Activated CD8-positive, alpha-beta memory T cell treated with anti-CD3 and anti-CD28 coated beads, Interleukin-2, amount 50 U/mL, for 4 hours (primary cell): ENCODE data around the gene SPX.

Experiments used
- DNase-seq: peaks from one replicate; pipeline ENCODE4 v3.0.0-alpha.2; 2020

SPX gene

DNA sequence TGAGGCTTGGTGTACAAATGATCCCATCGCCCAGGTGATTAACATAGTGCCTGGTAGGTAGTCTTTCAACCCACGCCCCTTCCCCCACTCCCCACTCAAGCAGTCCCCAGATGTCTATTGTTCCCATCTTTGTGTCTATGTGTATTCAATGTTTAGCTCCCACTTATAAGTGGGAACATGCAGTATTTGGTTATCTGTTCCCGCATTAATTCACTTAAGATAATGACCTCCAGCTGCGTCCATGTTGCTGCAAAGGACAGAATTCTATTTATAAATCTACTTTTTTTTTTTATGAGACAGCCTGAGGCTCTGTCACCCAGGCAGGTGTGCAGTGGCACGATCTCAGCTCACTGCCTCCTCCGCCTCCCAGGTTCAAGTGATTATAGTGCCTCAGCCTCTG, 15.7 kb downstream of the SPX start:
- DNase-seq = no peak

DNA sequence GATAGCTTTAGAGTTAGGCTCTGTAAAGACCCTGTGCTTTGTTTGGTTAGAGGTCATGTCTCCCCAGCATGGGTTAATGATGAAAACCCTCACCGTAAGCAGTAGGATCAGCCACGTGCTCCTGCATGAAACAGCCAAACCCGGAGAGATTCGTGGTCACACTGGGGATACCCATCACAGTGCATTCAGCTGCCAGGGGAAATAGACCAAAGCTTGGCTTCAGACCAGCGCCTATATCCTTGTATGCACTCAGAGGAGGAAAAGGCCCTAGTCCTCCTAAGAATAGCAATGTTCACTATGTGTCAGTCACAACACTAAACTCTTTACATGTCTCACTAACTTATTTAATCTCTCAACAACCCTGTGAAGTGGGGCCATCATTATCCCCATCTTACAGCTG, 16.3 kb downstream of the SPX start:
- no peak for DNase-seq

DNA sequence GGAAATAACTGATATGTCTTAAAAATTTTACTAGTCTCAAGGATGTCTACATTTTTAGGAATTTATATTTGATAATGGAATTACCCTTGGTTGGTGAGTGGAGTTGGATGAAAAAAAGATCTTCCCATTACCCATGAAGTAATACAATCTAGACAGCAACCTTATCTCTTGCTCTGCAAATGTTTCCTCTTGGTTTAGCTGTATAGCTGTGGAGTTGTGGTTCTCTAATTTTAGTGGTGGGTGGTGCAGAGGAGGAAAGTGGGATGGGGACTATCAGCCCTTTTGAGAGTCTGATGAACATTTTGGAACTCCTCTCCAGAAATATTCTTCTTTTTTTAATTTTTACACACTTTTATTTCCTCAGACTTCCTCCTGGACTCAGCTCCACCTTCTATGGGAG, 17.1 kb downstream of the SPX start:
- no peak for DNase-seq

DNA sequence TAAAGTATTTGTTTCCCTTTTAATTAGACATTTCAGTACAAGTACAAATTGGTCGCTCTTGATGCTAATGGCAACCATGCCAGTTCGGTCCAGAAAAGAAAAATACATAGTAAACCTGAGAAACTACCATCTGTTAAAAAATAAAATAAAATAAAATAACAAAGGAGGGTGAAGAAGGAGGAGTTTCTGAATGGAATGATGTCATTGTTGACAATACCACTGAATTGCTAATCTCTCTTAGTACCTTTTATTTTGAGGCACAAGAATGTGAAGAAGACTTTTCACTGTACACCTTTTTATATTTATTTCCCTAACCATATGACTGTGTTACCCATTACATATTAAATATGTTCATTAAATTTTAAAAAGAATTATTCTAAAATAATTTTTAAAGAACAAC, 19.5 kb downstream of the SPX start:
- DNase-seq = no peak

DNA sequence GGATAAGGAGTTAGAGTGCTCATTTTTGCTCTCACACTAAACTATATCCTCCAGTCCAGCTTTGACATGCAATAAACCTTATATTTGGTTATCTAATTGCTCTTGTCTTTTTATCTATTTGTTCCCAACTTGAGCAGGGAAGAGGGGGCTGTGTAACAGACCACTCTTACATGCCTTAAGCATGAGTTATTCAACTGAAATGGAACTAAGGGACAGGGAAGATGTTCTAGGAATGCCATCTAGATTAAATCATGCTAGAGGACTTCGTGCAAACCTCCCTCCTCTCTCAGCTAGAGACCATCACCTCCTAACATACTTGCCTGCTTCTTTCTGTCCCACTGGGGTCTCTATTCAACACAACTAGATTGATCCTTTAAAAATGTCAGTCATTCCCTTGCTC, 20.6 kb downstream of the SPX start:
- DNase-seq = no peak

DNA sequence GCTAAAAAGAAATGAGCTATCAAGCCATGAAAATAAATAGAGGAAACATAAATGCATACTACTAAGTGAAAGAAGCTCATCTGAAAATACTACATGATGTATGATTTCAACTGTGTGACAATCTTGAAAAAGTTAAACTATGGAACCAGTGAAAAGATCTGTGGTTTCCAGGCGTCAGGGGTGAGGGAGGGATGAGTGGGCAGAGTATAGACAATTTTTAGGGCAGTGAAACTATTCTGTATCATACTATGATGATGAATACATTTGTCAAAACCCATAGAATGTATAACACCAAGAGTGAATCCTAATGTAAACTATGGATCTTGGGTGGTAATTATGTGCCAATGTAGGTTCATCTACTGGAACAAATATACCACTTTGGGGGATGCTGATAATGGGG, 21.3 kb downstream of the SPX start:
- DNase-seq = no peak

DNA sequence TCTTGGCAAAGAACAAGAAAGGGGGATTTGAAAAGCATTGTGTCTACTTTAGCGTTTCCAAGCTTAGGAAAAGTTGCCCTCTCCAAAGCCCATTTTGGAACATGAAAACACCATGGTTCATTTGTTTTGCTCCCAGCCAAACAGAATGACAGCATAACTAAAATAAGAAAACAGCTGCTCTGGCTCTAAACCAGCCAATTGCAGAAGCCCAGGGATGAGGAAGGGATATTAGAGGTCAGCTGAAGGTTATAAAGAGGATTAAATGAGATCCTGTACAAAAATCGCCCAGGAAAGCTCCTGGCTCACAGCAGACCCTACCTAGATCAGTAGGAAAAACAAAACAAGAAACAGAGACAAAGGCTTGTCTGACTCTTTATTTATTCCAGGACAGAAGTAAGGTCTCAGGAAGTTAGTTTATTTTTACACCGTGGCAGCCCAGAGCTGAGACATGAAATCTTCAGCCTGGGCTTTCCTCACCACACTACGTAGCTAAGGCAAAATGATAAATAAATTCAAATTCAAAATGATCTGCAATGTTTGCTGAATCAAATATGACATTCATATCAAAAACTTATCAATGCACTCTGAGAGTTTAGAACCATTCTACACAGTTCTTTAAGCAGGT, 25.9 kb downstream of the SPX start:
- DNase-seq = no peak

DNA sequence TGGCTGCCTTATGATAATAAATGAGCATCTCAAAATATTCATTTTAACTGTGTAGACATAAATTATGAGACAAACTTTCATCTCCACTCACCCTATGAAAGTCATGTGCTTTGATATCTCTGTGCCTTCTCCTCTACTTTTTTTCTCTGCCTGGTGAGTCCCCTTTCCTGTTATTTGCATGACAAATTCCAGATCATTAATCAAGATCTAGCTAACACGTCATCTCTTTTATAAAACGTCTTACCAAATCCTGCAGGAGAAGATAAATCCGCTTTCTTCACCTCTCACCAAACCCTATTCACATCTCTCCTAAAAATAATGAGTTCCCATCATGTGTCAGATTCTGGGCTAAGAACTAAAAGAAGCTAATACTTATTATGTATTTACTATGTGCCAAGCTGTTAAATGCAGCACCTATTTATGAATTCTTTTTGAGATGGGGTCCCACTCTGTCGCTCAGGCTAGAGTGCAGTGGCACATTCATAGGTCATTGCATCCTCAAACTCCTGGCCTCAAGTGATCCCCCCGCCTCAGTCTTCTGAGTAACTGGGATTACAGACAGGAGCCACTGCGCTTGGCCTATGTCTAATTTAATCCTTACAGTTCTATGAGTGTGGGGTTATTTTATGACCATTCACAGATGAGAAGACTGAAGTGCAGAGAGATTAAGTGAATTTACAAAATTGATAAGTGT, 26.7 kb downstream of the SPX start:
- no peak for DNase-seq

DNA sequence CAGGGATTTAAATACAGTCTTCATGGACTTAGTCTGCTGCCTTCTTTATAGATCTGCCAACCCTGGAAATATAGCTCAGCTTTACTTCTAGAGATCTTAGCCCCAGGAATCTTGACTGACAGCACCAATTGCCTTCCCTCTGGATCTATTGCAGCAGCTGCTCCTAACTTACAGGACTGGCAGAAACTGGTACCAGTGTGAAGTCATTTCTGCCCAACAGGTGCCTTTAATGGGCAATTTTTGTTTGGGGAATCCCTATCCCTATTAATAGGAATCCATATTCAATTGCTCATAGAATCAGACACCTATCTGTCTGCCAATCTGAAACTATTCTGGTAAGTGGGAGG, 27.2 kb downstream of the SPX start:
- DNase-seq = no peak

DNA sequence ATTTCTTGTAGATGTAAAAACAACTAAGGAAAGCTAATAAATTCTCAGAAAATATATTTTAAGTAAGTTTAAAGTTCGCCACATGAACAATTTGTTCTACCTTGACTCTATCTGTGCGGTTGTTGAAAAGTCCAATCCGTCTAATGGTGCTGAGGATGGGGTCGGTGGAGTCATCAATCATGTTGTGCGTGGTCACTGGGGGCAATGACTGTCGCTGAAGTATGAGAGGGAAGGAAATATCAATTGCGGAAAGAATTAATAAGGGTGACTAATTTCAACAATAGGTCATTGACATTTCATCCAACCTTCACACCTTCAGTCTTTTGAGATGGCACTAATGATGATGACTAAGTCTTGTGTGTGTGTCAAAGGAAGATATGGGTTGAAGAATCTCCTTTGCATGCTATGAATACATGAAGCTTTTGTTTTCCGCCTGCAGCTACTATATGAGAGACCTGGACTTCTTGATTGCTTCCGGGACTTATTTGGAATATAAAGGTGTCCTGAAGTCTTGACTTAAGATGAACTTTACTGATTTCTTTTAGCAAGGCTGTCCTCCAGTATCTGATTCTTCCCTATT, 32.1 kb downstream of the SPX start:
- DNase-seq = no peak

DNA sequence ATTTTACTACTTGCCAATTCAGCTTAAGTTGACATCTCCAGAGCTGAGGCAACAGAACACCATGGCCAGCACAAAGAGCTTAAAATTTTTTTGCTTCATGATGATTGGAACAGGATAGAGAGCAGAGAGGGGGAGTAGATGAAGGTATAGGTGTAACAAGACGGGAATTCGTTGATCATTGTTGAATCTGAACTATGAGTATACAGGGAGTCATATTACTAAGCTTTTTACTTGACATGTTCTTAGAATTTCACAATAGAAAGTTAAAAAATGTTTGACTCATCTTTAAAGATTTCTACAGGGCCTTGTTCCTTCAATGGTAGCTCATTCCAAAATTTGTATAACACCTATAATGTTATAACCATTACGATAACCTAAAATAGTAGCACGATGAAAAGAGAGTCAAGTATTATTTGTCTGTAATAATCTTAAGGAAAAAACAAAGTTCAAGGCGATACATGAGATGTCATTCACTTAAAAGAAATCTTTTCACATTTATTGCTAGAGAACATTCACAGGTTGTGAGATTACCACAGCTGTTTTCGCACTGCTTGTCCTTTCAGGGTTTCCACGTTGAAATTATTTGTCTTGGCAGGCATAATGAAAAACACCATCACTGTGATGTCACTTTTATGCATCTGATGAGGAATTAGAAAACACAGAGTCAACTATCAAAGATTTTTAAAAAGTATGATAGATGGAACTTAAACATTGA, 33.9 kb downstream of the SPX start:
- DNase-seq = no peak

DNA sequence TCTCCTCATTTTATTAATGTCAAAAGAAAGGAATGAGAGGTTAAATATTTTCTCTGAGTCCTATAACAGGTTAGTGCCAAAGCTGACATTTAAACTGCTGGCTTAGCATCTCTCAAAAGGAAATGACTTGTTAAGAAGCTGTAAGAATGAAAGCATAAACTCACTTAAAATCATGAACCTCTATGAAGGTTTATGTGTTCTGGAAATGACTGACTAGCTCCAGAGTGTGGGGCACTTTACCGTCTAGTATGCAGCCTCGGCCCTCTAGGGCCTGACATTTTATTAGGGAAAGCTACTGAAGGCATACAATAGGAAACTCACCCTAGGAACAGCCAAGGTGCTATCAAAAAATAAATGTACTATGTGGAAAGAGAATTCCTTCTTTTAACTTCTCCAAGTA, 35.1 kb downstream of the SPX start:
- DNase-seq = no peak

DNA sequence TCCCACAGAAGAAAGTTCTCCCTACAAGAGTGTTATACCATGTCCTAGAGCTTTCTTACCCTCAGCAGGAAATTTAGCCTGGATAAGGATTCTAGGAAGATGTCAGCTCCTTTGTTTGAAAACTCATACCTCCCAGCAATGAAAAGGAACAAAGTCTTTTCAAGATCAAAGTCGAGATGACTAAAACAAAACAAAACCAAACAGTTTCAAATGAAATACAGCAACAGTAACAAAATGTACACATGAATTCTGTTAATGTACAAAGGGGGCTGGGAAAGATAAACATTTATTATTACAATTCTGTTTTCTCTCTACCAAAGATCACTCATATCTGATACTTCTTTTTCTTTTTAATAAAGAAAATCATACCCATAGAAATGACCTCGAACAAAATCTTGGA, 36.8 kb downstream of the SPX start:
- DNase-seq = no peak

DNA sequence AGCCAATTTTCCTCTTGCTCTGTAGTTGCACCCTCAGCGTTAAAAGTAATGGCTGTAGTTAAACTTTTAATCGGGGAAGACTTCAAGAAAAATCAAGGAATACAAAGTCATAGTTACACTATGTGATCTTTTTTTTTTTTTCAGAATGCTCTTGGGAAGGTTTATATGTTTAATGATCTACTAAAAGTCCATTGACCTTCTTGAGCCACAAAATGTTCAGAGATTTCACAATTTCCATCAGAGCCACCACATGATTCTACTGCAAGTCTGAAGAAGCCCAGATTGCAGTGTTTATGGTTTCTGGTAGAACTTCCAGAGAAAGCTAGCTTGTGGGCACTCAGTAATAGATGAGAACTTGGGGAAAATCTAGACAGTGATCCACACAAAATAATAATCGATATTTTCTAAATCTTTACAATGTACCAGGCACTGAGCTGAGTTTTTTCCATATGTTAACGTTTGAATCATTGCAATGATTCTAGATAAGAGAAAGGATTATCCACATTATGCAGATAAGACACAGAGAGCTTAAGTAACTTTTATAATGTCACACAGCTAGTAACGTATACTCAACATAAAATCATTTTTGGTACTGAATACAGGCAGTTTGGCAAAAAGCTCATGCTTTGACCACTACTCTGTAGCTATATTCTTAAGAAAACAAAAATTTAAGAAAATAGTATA, 40.3 kb downstream of the SPX start:
- no peak for DNase-seq

DNA sequence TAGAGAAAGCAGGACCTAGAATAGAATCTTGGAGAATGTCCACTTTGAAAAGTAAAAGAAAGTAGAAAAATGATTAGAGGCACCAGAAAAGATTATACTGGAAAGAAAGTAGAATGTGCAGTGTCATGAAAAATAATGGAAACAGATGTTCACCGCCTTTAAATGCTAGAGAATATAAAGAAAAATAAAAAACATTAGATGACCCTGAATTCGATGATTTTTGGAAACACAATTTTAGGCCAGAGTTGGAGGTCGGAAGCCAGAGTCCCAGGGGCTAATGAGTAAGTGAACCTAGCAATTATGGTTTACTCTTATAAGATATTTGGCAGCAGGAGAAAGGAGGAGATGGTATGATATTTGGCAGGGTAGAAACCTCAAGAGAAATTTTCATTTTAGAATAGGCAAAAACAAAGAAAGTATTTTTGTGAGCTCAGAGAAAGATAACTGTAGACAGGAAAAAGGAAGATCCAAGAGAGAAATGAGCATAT, 40.9 kb downstream of the SPX start:
- DNase-seq = no peak

DNA sequence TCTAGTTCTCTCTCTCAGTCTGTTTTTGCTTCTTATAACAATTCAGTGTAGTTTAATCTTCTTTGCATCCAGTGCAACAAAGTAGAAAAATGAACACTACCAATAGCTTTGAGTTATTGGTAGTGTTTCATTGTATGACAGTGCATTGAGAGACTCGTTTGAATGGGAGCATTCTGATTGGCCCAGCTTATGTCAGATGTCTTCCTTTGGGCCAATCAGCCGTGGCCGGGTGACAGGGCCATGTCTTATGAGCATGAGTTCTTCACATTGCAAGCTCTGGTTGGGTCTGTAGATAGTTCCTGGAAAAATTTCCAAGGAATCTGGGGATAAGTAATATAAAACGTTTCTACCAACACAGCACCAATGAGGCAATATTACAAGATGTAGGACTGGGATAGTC, 42.0 kb downstream of the SPX start:
- DNase-seq = no peak

DNA sequence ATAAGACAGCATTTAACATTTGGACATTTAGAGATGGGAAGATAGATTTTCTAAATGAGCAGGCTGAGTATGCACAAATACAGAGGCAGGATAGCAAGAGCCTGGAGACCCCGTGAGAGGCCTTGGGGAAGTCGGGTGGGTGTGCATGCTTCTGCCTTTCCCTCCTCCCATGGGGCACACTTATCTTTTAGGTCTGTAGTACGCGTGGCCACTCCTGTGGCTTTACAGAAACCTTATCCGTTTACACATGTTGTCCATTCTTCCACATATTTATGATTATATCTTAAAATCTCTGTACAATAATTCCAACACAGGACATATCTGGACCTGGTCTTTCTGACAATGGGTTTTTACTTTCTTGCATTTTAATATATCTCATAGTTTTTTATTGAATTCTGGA, 45.0 kb downstream of the SPX start:
- no peak for DNase-seq

DNA sequence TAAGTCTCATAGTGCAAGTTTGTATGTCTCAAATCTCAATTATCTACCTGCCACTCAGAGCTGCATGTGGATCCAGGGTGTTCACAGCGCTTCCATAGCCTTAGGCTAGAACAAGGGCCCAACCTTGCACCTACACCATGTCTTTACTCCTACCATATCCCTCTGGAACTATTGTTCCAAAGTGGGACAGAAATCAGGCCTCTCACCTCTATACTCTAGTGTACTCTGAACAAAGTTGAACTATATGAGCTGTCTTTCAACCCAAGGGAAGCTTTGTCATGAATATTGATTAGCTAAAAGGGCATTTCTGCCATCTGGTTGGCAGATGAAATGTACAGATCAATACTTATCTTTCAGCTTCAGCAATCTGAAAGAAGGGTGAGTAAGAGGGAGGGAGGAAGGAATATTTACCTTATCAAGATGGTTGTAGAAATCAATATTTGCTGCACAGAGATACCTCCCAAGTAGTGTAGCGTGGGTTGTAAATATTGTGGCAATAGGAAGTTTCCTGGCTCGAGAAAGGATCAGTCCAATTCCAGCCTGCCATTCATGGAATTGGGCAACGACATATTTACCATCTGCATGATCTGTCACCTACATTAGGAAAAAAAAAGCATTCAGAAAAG, 47.8 kb downstream of the SPX start:
- DNase-seq = no peak

DNA sequence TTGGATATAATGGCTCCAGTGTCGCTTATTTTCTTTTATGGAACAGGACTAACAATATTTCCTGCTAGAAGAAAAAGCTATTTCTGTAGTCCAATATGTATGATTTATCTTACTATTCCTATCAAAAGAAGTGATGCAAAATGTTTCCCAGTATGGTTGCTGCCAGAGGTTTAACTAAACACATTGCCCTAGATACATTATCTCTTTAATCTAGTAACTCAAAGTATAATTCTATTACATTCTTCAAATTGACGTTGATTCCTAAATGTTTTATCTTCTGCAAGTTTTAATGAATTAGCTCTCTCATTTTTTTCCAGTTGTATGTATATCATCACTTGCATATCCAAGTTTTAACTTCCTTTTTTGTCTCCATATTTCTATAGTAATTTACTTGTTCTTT, 50.3 kb downstream of the SPX start:
- DNase-seq = no peak

DNA sequence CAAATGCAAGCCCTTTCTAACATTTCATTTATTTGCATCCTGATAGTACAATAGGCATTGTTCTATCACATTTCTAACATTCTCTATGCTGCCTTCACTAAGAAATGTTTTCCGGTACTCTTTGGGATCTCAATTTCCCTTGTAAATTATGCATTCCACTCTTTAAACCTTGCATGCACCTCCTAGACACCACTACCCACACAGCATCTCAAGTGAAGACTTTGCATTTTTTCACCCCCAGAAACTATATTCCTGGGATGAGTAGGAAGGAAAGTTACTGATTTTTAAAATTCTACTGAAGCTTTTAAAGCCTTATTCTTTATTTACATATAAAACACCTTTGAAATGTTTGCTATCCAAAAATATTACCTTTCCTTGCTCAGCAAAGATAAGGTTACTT, 51.4 kb downstream of the SPX start:
- no peak for DNase-seq

DNA sequence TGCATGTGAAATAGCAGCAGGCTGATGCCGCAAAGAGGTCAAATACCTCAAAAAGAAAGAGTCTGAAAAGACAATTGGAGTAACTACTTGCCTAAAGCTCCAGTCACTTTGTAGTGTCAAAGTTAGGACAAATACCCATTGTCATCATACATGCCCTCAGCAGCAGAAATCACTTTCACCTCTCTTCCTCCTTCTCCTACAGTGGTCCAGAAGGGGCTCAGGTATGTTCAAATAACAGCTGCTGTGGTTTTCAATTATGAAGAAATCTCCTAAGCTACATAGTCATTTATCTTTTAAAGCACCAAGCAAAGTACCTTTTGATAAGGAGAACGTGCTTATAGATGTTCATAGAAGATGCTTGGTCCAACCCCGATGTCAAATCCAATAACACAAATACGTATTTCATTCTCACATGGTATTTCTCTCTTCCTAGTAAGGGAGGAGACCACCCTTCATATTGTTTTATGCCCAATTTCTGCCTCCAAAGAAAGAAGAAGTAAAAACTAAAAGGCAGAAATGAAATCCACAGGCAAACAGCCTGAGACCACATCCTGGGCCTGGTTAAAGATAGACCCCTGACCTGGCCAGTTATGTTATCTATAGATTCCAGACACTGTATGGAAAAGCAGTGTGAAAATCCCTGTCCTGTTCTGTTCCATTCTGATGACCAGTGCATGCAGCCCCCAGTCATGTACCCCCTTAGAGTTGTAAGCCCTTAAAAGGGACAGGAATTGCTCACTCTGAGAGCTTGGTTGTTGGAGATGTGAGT, 54.8 kb downstream of the SPX start:
- DNase-seq = no peak
